OCI-LY3 (cell line): ENCODE results near the gene ELMO1.

ENCODE experiments used
- EZH2phosphoT487 ChIP-seq: fragments of 200-600 bp; shearing (Covaris generic); IDR thresholded peaks from 2 replicates; pipeline ENCODE4 v1.6.1; 2018; ENCODE audit warnings: antibody characterized with exemption, mixed run types, low read depth
- TF ChIP-seq, protein P1 (sequence below): fragments of 200-600, 300-600 bp; sonication (generic); IDR thresholded peaks from 2 replicates; pipeline ENCODE4 v1.5.1; 2014; ENCODE audit warnings: antibody characterized with exemption, low read length, low read depth

GRCh38 chr7:37180828-37181549 is 267.7 kb downstream of the ELMO1 start:
- TF ChIP-seq, protein P1, sequence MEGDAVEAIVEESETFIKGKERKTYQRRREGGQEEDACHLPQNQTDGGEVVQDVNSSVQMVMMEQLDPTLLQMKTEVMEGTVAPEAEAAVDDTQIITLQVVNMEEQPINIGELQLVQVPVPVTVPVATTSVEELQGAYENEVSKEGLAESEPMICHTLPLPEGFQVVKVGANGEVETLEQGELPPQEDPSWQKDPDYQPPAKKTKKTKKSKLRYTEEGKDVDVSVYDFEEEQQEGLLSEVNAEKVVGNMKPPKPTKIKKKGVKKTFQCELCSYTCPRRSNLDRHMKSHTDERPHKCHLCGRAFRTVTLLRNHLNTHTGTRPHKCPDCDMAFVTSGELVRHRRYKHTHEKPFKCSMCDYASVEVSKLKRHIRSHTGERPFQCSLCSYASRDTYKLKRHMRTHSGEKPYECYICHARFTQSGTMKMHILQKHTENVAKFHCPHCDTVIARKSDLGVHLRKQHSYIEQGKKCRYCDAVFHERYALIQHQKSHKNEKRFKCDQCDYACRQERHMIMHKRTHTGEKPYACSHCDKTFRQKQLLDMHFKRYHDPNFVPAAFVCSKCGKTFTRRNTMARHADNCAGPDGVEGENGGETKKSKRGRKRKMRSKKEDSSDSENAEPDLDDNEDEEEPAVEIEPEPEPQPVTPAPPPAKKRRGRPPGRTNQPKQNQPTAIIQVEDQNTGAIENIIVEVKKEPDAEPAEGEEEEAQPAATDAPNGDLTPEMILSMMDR = no peak
- no peak for TF ChIP-seq EZH2phosphoT487
